H9 (cell line): ENCODE measurements around the gene KCNAB1. TPM values are rescaled to one million over a fixed set of nuclear protein-coding genes. Genes with fewer than 3 reads are reported as not detected.

Source experiments
- DNase-seq: peaks from one replicate; pipeline ENCODE4 v3.0.0-alpha.2; 2017
- H2AFZ ChIP-seq: one replicate; pipeline ENCODE4 v1.6.1; 2013; ENCODE audit warnings: mild to moderate bottlenecking, low read length, control low read depth, moderate library complexity
- H2AK5ac ChIP-seq: 2 replicates; pipeline ENCODE4 v1.6.1; 2013; ENCODE audit warnings: low read length, control low read depth, mixed read lengths; ENCODE audit not compliant: insufficient read length
- H2BK120ac ChIP-seq: one replicate; pipeline ENCODE4 v1.6.1; 2013; ENCODE audit warnings: low read depth, mild to moderate bottlenecking, low read length, control low read depth, inconsistent platforms; ENCODE audit not compliant: poor library complexity, severe bottlenecking
- H2BK12ac ChIP-seq: 2 replicates; pipeline ENCODE4 v1.6.1; 2013; ENCODE audit warnings: low read length, control low read depth, mixed read lengths, low read depth; ENCODE audit not compliant: insufficient read length
- H2BK15ac ChIP-seq: 2 replicates; pipeline ENCODE4 v1.6.1; 2013; ENCODE audit warnings: low read depth, low read length, control low read depth
- H2BK20ac ChIP-seq: one replicate; pipeline ENCODE4 v1.6.1; 2013; ENCODE audit warnings: low read depth, mild to moderate bottlenecking, low read length, control low read depth, inconsistent platforms; ENCODE audit not compliant: poor library complexity, severe bottlenecking
- H2BK5ac ChIP-seq: 2 replicates; pipeline ENCODE4 v1.6.1; 2013; ENCODE audit warnings: low read length, control low read depth, mixed read lengths; ENCODE audit not compliant: insufficient read length
- H3K14ac ChIP-seq: 2 replicates; pipeline ENCODE4 v1.6.1; 2013; ENCODE audit warnings: low read length, control low read depth; ENCODE audit not compliant: insufficient read depth
- H3K18ac ChIP-seq: 2 replicates; pipeline ENCODE4 v1.6.1; 2013; ENCODE audit warnings: low read depth, mild to moderate bottlenecking, mixed read lengths, low read length, control low read depth; ENCODE audit not compliant: insufficient read length
- H3K23ac ChIP-seq: 2 replicates; pipeline ENCODE4 v1.6.1; 2013; ENCODE audit warnings: low read length, control low read depth, mixed read lengths, low read depth; ENCODE audit not compliant: insufficient read length
- H3K23me2 ChIP-seq: 2 replicates; pipeline ENCODE4 v1.6.1; 2013; ENCODE audit warnings: low read depth, mild to moderate bottlenecking, mixed read lengths, low read length, control low read depth; ENCODE audit not compliant: insufficient read length, poor library complexity, severe bottlenecking
- H3K27ac ChIP-seq: 2 replicates; pipeline ENCODE4 v1.5.1; 2013; ENCODE audit warnings: low read length, control low read depth, mixed read lengths, low read depth; ENCODE audit not compliant: insufficient read length
- H3K27me3 ChIP-seq: 2 replicates; pipeline ENCODE4 v1.6.1; 2013; ENCODE audit warnings: low read length, control low read depth, inconsistent platforms; ENCODE audit not compliant: insufficient read depth
- H3K4ac ChIP-seq: 2 replicates; pipeline ENCODE4 v1.6.1; 2013; ENCODE audit warnings: low read depth, mild to moderate bottlenecking, control low read depth, inconsistent platforms, low read length, moderate library complexity
- H3K4me1 ChIP-seq: 2 replicates; pipeline ENCODE4 v1.6.1; 2013; ENCODE audit warnings: low read length, control low read depth, inconsistent platforms; ENCODE audit not compliant: insufficient read depth
- H3K4me2 ChIP-seq: 2 replicates; pipeline ENCODE4 v1.6.1; 2013; ENCODE audit warnings: low read length, control low read depth, mixed read lengths; ENCODE audit not compliant: insufficient read length, insufficient read depth
- H3K56ac ChIP-seq: 2 replicates; pipeline ENCODE4 v1.6.1; 2013; ENCODE audit warnings: low read depth, mild to moderate bottlenecking, mixed read lengths, low read length, control low read depth; ENCODE audit not compliant: insufficient read length
- H3K79me1 ChIP-seq: 2 replicates; pipeline ENCODE4 v1.6.1; 2013; ENCODE audit warnings: low read depth, mild to moderate bottlenecking, moderate library complexity, low read length, control low read depth, inconsistent platforms; ENCODE audit not compliant: insufficient read depth, poor library complexity, severe bottlenecking
- H3K79me2 ChIP-seq: 2 replicates; pipeline ENCODE4 v1.6.1; 2013; ENCODE audit warnings: low read length, control low read depth, inconsistent platforms; ENCODE audit not compliant: insufficient read depth
- H3K9ac ChIP-seq: 2 replicates; pipeline ENCODE4 v1.6.1; 2013; ENCODE audit warnings: low read length, control low read depth, mixed read lengths; ENCODE audit not compliant: insufficient read length; ENCODE audit errors: extremely low read depth
- H3K9me3 ChIP-seq: one replicate; pipeline ENCODE4 v1.6.1; 2013; ENCODE audit warnings: low read depth, low read length, inconsistent platforms; ENCODE audit not compliant: control insufficient read depth
- H3T11ph ChIP-seq: one replicate; pipeline ENCODE4 v1.6.1; 2013; ENCODE audit warnings: mild to moderate bottlenecking, low read length, control low read depth, inconsistent platforms
- H4K20me1 ChIP-seq: one replicate; pipeline ENCODE4 v1.6.1; 2013; ENCODE audit not compliant: control insufficient read depth, insufficient read length, insufficient read depth
- H4K5ac ChIP-seq: 2 replicates; pipeline ENCODE4 v1.6.1; 2013; ENCODE audit warnings: low read depth, mild to moderate bottlenecking, mixed read lengths, low read length, control low read depth; ENCODE audit not compliant: insufficient read length
- H4K8ac ChIP-seq: replicated peaks from 2 replicates; pipeline ENCODE4 v1.6.1; 2013; ENCODE audit warnings: low read length, control low read depth, mixed read lengths, low read depth; ENCODE audit not compliant: insufficient read length
- H4K91ac ChIP-seq: 2 replicates; pipeline ENCODE4 v1.6.1; 2013; ENCODE audit warnings: low read depth, mild to moderate bottlenecking, moderate library complexity, mixed read lengths, low read length, control low read depth; ENCODE audit not compliant: insufficient read length
- H3K27ac Mint-ChIP-seq, 3 experiments: 2 replicates in 2 of 3; 3 replicates in 1 of 3; pipeline ENCODE4 v1.8.0; 2020 to 2021; ENCODE audit warnings: mixed read lengths in 3 of 3, mild to moderate bottlenecking in 1 of 3, moderate library complexity in 1 of 3
- H3K27me3 Mint-ChIP-seq: 2 replicates; pipeline ENCODE4 v1.8.0; 2021; ENCODE audit warnings: low read depth, mild to moderate bottlenecking, moderate library complexity, mixed read lengths
- H3K36me3 Mint-ChIP-seq, 3 experiments: 2 replicates in 2 of 3; 3 replicates in 1 of 3; pipeline ENCODE4 v1.8.0; 2020 to 2021; ENCODE audit warnings: low read depth in 3 of 3, mixed read lengths in 3 of 3; ENCODE audit not compliant: insufficient read depth in 1 of 3
- H3K4me1 Mint-ChIP-seq, 2 experiments: 2 replicates each; pipeline ENCODE4 v1.8.0; 2020; ENCODE audit warnings: mixed read lengths in 2 of 2
- H3K4me3 Mint-ChIP-seq, 2 experiments: 2 replicates in 1 of 2; 3 replicates in 1 of 2; pipeline ENCODE4 v1.8.0; 2020 to 2021; ENCODE audit warnings: mild to moderate bottlenecking in 2 of 2, mixed read lengths in 2 of 2, moderate library complexity in 1 of 2
- H3K9me3 Mint-ChIP-seq, 2 experiments: 2 replicates in 1 of 2; 3 replicates in 1 of 2; pipeline ENCODE4 v1.8.0; 2020; ENCODE audit warnings: mild to moderate bottlenecking in 2 of 2, mixed read lengths in 2 of 2, moderate library complexity in 1 of 2
- WGBS: extraction: QIAGEN DNeasy Blood & Tissue Kit; methylation state at CpG from one replicate; pipeline ENCODE4 v1.1.7; 2013; ENCODE audit warnings: missing lambda C conversion rate, low lambda C conversion rate, mixed read lengths; ENCODE audit not compliant: insufficient read length; ENCODE audit errors: extremely low coverage; 5-methylcytosine and 5-hydroxymethylcytosine counted together
- total RNA-seq: library from RNA; stranded (reverse); gene quantifications from 2 replicates; pipeline ENCODE4 v1.2.1, GENCODE V29; 2021
- TF ChIP-seq, protein P1 (sequence below): fragments of 200-600 bp; sonication (generic); conservative IDR thresholded peaks from 3 replicates; pipeline ENCODE4 v1.8.0; 2021; ENCODE audit warnings: antibody characterized with exemption, mild to moderate bottlenecking

KCNAB1 gene
- total RNA-seq, 1 experiment from 2014 or later: 3.7 TPM

DNA sequence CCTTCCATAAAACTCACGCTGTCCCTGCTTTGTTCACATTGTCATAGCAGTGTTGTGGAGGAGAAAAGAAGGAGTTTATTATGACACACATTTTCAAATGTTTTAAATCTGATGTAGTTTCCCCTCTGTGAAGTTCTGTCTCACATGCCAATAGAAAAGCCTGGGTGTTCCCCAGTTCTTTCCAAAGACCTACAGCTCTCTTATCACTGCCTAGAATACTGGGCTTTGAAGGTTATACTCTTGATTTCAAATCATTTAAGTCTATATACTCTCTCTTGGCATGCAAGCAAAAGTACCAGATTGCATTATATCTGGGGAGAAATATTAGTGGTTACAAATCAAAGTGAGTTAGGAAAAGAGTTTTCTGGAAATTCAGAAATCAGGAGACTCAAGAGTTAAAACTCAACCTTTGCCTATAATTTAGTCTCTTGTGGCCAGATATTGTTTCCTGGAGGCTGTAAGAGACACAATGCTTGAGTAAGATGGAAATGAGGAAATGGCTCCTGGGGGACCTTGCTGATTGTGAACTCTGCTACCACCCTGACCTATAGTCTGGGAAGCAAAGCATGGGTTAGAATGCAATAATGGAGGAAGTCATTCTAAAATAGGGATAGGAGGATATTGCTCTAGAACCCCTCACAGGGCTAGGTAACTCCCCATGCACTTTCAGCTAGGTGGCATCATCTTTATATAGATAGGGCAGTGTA, 182.8 kb downstream of the KCNAB1 start:
- no peak overlapping the region for H3K23ac ChIP-seq
- H3K9ac ChIP-seq: no peak overlapping the region
- no peak overlapping the region for H4K8ac ChIP-seq
- no peak overlapping the region for H3K4me3 Mint-ChIP-seq
- H3K4me1 Mint-ChIP-seq: no peaks in the 10 kb centered on the region
- no peak overlapping the region for H3K27ac ChIP-seq
- no CpG with 5 or more reads among the region's 1 CpG for WGBS
- no peak overlapping the region for H2BK120ac ChIP-seq
- no peaks in the 10 kb centered on the region for H3K4me1 ChIP-seq
- H2AK5ac ChIP-seq: no peak overlapping the region
- TF ChIP-seq, protein P1, sequence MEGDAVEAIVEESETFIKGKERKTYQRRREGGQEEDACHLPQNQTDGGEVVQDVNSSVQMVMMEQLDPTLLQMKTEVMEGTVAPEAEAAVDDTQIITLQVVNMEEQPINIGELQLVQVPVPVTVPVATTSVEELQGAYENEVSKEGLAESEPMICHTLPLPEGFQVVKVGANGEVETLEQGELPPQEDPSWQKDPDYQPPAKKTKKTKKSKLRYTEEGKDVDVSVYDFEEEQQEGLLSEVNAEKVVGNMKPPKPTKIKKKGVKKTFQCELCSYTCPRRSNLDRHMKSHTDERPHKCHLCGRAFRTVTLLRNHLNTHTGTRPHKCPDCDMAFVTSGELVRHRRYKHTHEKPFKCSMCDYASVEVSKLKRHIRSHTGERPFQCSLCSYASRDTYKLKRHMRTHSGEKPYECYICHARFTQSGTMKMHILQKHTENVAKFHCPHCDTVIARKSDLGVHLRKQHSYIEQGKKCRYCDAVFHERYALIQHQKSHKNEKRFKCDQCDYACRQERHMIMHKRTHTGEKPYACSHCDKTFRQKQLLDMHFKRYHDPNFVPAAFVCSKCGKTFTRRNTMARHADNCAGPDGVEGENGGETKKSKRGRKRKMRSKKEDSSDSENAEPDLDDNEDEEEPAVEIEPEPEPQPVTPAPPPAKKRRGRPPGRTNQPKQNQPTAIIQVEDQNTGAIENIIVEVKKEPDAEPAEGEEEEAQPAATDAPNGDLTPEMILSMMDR: no peak
- H4K91ac ChIP-seq: no peak overlapping the region
- H3K4ac ChIP-seq: no peak overlapping the region
- no peak overlapping the region for H3K18ac ChIP-seq
- no peaks in the 10 kb centered on the region for H3K79me2 ChIP-seq
- H3K14ac ChIP-seq: no peak overlapping the region
- no peaks in the 10 kb centered on the region for H4K20me1 ChIP-seq
- no peaks in the 10 kb centered on the region for H3K79me1 ChIP-seq
- H3K56ac ChIP-seq: no peak overlapping the region
- no peak overlapping the region for H2AFZ ChIP-seq
- H3K9me3 Mint-ChIP-seq: no peaks in the 10 kb centered on the region
- H2BK15ac ChIP-seq: no peak overlapping the region
- H3K27me3 Mint-ChIP-seq: no peaks in the 10 kb centered on the region
- DNase-seq: no peak
- no peak overlapping the region for H2BK20ac ChIP-seq
- H3K23me2 ChIP-seq: no peaks in the 10 kb centered on the region
- H3K36me3 Mint-ChIP-seq: no peaks in the 10 kb centered on the region
- no peaks in the 10 kb centered on the region for H3K9me3 ChIP-seq
- H3K4me2 ChIP-seq: no peak overlapping the region
- H4K5ac ChIP-seq: no peak overlapping the region
- no peak overlapping the region for H3K27ac Mint-ChIP-seq
- no peak overlapping the region for H2BK12ac ChIP-seq
- no peak overlapping the region for H2BK5ac ChIP-seq
- no peak overlapping the region for H3T11ph ChIP-seq
- H3K27me3 ChIP-seq: no peaks in the 10 kb centered on the region
